Stimulated activated CD4-positive, alpha-beta T cell treated with anti-CD3 and anti-CD28 coated beads, TNF-alpha, amount 100 ng/mL, for 24 hours (primary cell): ENCODE measurements around the gene EMC6.
"Not testable (repeated sequence)": the region's sequence is repeated elsewhere in the genome, so short reads cannot be mapped to it uniquely, and the experiment has no call there.

Experiments
- DNase-seq, 3 experiments: peaks; one replicate each; pipeline ENCODE4 v3.0.0-alpha.2; 2020; ENCODE audit warnings: low read depth in 3 of 3

Gene EMC6

DNA sequence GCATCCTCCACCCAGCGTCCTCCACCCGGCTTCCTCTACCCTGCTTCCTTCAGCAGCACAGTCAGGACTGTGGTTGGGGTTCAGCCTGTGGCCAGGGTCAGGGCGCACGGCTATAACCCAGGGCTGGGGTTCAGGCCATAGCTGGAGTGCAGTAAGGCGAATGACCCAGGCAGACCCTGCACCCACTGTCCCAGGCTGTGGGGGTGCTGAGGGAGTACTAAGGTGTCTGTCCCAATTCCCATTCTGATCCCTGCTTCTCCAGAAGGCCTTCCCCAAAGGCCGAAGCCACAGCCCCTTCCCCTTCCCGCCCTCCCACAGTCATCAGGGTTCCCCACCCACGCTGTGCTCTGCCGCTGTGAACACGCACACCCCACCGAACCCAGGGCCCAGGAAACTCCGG lies 12.4 kb downstream of the EMC6 start:
- DNase-seq = no peak

DNA sequence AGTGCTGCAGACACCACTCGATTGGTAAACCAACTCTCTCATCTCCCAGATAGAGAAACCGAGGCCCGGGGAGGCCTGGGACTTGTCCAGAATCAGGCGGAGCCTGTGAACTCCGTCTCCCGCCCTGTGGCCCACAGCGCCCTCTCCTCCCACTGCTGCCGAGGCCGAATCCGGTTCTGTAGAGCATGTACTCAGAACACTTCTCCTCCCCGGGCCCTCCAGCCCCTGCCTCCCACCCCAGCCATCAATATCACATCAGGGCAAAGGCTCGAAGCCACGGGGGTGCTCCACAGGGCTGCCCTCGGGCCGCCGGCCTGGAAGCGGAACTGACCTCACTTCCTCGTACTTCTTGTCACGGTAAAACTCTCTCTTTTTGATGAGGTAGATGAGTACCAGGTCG lies 13.0 kb downstream of the EMC6 start:
- no peak for DNase-seq

DNA sequence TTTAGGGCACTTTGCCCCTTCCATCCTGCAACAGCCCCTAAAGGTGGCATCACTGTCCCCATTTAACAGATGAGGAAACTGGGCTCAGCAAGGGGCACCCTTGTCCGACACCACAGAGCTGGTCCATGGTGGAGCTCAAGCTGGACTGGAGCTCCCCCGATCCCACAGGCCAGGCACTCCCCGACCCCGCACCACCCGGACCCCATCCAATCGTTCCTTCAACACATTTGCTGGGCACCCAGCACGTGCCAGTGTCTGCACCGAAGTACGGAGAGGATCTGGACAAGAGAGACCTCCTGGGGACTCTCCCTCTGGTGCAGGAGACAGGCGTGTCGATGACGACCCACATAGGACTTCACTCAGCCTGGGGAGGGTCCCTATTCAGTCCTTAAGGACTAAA lies 13.4 kb downstream of the EMC6 start:
- DNase-seq = no peak

DNA sequence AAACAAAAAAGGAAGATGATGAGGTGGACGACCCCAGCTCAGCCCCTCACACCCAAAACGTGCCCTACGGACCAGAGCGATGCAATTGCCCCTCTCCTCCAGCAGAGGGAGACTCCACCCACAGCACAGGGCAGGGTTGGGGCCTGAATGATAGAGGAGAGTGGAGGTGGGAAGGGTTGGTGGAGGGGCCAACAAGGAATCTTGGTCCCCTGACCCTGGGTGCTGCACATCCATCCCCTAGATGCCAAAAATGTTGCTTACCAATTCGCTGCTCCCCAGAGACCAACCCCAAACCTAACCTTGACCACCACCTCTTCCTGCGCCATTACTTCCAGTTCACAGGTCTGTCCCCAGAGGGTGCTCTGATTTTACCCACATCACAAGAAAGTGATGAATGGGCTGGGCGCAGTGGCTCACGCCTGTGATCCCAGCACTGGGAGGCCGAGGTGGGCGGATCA lies 14.5 kb downstream of the EMC6 start:
- peak; percentile 26 to 54 (median 29) for DNase-seq

DNA sequence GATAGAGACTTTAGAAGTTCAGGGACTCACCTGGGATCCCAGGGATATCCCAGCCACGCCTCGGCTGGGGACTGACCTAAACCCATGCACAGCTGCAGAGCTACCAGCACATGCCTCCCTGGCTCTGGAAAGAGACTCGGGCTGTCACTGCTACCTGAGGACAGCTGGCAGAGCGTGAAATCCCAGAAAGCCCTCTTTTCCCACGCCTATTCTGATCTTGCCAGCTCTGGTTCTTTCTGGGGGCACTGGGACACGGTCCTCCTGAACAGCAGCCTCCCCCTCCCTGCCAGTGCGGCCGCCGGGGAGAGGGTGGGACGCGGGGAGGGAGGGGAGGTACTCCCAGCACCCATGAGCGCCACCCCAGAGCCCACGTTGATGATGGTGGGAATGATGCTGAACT lies 16.6 kb downstream of the EMC6 start:
- DNase-seq = no peak

DNA sequence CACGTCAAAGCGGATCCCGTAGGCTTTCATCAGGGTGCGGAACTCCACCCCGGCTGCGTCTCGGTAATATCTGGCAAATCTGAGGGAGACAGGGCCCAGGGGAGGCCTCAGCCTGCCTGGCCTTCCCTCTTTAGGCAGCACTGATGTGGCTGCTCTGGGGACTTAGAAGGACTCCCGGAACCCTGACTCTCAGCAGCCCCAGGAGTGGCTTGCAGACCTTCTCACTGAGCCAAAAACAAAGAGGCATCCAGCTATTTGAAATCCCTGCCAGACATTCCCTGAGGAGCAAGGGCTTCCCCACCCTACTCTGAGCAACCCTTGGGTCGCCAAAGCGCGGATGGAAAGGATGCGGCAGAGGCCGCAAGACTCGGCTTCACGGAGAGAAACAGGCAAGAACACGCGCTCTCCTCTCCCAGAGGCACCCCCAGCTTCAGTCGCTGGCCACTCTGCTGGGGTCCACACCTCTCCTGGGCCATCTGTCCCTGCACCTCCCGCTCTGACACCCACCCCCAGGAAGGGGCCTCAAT lies 19.5 kb downstream of the EMC6 start:
- DNase-seq = no peak

DNA sequence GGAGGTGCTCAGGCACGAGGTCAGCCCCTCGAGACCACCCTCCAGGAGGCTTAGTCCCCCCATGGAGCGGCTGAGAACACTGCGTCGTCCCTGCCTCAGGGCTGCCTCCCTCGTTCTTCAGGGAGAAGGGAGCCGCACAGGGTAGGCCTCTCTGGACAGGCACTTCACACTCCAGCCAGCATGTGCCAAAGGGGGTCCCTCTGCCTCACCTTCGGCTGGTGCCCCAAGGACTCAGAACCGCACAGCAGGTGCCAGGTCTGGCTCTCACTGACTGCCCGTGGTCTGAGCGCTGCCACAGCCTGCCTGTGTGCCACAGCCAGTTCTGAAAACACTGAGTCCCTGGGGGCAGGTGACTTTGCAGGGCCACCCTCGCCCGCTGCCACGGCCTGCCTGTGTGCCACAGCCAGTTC lies 20.2 kb downstream of the EMC6 start:
- no peak for DNase-seq

DNA sequence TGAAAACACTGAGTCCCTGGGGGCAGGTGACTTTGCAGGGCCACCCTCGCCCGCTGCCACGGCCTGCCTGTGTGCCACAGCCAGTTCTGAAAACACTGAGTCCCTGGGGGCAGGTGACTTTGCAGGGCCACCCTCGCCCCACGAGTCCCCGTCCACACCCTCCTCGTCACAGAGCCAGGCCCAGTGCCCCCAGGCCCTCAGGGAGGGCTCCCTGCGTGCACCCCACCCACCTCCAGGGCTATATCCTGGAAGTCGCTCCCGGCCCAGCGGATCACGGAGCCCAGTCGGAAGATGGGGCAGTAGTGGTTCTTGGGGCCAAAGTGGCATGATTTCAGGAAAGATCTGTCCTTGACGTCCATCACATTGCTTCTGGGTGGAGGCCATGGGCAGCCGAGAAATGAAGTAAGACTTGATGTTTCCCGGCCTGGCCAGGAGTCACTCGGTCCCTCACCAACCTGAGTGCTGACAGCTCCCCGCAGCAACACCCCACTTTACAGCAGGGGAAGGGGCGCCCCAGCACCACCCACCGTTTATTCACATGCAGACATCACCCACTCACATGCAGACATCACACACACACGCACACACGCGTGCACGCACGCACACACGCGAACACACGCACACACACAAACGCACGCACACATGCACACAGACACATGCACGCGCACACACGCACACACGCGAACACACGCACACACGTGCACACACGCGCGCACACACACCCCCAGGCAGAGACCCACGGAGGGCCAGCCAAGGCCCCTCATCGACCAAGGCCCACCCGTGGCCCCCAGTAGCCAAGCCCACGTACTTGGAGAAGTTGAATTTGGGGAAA lies 20.9 kb downstream of the EMC6 start:
- no peak for DNase-seq

DNA sequence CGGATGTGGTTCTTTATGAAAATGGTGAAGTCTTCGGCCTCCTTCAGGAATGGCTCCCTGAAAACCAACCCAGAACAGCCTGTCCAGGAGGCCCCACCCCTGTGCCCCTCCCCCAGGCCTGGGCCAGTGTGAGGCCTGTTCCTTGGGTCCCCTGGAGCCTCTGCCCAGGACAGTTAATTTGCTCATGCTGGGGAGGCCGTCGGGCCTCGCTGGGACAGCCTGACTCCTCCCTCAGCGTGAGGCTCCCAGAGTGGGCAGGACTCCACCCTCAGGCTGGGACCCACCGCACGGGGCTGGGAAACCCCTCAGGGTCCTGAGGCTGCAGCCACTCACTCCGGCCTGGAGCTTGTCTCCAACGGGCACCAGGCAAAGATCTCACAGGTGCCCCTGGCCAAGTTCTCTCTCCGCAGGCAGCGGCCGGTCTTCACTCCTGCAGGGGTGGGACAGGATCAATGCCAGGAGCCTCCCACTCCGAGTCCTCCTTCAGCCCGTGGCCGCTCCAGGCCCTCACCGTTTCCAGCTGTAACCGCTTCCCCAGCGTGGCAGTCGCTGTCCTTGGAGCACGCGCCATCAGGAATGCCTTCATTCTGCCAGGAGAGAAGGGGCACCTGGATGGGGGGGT lies 21.6 kb downstream of the EMC6 start:
- no peak for DNase-seq

DNA sequence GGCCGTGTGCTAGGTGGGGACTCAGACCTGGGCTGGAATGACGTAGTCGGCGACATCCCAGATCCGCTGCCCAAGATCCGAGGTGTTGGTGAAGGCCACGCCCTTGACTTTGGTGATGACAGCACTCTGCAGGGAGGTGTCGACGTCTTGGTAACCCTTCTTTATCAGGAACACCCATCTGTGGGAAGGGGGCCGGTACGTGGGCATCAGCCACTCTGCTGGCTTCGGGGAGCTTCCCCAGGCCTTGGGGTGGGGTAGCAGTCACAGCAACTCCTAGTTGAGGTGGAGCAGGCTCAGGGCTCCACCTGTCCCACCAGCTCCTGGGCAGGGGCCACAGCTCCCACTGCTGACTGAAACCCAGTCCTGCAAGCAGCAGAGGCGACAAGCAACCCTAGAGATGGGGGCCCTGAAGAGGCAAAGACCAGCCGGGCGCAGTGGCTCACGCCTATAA lies 23.0 kb downstream of the EMC6 start:
- no peak for DNase-seq

DNA sequence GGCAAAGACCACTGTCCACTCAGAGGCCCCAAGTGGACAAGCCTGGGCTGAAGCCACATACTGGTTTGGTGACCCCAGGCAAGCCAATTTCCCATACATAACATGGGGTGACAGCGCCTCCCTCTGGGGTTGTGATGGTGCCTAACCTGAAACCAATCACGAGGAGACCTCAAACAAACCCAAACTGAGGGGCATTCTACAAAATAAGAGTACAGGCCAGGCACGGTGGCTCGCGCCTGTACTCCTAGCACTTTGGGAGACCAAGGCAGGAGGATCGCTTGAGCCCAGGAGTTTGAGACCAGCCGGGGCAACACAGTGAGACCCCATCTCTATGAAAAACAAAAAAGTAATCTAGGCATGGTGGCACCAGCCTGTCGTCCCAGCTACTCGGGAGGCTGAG lies 23.7 kb downstream of the EMC6 start:
- DNase-seq = no peak

DNA sequence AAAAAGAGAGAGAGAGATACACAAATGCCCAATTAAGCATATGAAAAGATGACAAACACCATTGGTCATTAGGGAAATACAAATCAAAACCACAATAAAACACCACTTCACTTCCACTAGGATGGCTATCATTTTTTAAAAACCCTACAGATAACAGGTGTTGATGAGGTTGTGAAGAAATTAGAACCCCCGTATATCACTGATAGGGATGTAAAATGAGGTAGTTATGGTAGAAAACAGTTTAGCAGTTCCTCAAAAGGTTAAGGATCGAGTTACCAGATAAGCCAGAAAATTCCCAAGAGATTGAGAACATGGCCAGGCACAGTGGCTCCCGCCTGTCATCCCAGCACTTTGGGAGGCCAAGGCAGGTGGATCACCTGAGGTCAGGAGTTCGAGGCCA lies 24.5 kb downstream of the EMC6 start:
- DNase-seq = no peak

DNA sequence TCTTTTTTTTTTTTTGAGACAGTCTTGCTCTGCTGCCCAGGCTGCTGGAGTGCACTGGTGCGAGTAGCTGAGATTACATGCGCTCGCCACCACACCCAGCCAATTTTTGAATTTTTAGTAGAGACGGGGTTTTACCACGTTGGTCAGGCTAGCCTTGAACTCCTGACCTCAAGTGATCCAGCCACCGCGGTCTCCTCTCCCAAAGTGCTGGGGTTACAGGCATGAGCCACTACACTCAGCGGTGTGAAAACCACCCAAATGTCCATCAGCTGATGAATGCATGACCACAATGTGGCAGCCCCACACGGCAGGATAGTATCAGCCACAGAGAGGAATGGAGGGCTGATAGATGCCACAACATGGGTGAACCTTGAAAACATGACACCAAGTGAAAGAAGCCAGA lies 25.2 kb downstream of the EMC6 start:
- DNase-seq = peak in 2 of 3 experiments; percentile 13 to 33

DNA sequence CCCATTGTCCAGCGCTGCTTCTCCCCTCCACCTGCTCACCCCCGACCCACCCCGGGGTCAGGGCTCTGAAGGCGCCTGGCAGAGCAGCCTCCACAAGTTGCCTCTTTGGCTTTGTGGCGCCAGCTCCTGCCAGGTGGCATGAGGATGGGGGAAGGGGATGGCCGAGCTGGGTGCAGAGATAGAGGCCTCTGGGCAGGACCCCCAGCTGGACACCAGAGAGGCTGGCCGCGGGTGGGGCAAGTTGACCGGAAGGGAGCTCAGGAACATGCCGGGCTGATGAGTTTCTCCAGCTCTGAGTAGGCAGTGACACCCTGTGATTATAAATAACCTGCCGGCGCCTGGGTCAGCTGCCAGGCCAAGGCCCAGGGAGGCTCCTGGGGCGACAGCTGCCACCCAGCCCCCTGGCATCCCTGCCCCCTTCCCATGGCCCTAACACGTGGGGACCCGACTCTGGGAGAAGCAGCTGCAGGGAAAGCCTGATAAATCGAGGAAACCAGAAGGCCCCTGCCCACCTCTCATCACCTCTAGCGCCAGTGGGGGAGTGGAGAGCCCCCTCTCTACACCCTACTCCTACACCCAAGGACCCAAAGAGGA lies 26.6 kb downstream of the EMC6 start:
- DNase-seq = no peak

DNA sequence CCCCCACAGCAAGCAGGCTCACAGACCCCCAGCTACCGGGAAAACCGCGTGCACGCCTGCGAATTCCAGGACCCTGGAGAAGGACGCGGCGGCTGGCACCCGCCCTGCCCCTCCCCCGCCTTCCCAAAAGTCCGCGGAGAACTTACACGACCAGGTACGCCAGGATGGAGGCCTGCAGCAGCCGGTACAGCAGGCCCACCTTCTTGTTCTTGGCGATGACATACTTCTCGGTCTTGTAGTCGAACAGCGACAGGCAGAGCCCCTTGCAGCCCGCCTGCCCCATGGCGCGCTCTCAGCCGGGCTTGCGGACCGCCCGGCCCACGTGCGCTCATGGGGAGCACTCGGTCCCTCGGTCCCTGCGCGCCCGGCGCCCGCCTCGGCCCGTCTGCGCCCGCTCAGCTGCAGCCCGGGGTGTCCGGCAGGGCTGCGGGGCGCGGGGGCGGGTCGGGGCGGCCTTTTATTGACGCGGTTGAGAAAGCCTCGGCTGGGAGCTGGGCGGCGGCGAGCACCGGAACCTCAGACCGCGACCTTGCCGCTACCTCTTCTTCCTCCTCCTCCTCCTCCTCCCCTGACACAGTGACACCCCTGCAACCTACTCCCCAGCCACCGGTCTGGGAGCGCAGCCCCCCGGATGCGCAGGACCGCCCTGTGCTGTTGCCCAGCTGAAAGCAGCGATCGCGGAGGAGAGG lies 27.3 kb downstream of the EMC6 start, which contains the start of gene P2RX5:
P2RX5 (minus strand) TSS at position 433 of the 689 bp plus-strand sequence; CDS start at position 283, 150 bp downstream.
- DNase-seq = peak in 2 of 3 experiments; percentile 20 to 43

DNA sequence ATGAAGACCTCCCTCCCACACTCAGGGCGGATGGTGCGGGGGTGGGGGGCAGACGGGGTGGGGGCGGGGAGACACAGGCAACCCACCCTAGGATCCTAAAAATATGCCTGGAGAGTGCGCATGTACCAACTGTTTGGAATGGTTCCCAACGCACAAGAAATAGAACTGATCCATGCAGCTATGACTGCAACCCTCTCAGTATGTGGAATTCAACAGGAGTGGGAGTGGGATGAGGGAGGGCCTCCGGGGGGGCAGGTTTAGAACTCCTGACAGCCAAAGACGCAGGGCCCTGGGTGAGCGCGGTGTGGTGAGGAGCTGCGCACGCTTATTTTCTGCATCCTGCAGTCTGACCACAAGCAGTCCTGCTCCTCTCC lies 28.5 kb downstream of the EMC6 start:
- DNase-seq = no peak

DNA sequence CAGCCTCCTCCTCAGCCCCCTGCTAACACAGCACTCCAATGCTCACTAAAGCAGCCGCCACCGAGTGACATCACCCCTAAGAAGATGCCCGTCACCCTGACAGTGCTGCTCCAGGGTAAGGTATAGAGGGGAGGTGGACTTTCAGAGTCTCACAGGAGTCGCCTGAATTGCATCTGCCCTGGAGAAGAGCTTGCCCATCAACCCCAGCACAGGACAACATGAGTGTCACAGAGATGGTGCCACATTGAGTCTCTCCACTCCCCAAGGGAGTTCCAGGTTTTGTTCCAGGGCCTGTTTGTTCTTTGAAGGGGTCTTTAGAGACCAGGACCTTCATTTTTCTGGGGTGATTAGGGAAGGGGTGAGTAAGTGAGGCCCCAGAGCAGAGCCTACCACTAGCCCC lies 29.5 kb downstream of the EMC6 start:
- DNase-seq = no peak

DNA sequence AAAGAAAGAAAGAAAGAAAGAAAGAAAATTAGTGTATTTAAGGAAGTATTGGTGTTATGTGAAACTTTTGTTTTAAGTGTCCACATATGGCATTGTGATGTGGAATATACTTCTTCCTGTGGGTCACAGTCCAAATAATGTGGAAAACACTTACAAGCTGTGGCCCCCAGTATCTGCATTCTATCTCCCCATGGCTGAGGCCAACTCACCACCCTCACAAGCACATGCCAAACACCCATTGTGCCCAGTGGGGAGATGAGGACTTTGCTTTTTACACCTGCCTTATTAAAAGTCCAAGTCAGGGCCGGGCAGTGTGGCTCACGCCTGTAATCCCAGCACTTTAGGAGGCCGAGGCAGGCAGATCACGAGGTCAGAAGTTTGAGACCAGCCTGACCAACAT lies 31.3 kb downstream of the EMC6 start:
- no peak for DNase-seq

DNA sequence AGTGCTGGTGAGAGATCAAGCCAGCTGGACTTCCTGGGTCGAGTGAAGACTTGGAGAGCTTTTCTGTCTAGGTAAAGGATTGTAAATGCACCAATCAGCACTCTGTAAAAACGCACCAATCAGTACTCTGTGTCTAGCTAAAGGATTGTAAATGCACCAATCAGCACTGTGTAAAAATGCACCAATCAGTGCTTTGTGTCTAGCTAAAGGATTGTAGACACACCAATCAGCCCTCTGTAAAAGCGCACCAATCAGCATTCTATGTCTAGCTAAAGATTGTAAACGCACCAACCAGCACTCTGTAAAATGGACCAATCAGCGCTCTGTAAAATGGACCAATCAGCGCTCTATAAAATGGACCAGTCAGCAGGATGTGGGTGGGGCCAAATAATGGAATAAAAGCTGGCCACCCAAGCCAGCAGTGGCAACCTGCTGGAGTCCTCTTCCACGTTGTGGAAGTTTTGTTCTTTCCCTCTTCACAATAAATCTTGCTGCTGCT lies 33.5 kb downstream of the EMC6 start:
- DNase-seq = not testable (repeated sequence)

DNA sequence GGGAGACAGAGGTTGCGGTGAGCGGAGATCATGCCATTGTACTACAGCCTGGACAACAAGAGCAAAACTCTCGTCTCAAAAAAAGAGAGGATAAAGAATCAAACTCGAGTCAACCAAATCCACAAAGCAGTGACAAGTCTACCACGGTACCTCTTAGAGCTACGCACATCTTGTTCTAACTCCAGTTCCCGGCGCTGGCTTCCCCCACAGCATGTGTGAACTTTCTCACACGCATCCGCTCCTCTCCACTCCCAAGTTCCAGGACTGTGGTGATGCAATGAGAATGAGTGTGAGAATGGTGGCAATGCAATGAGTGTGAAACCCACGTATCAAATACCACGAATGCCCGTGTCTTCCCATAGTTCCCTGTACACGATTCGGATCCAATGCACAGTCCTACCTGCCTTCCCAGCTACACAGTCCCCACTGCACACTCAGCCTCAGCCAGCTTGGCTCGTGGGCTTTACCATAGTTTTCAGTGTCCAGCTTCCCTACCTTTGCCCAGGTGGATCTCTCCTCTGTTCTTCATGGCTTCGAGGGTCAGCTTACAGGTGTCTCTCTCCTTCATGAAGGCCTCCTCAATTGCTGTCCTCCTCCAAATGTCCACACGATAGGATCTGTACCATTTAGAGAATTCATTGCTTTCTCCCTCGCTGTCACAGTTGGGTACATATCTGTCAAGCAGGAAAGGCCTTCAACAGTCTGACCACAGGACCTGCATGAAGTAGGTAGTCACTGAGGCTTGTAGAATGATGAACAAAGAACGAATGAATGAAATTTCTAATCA lies 36.5 kb downstream of the EMC6 start:
- no peak for DNase-seq

DNA sequence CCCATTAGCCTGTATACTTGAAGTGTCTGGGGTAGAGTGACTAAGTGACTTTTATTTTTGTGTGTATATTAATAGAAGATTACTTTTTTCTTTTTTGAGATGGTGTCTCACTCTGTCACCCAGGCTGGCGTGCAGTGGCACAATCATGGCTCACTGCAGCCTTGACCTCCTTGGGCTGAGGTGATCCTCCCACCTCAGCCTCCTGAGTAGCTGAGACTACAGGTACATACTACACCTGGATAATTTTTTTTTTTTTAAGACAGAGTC lies 37.0 kb downstream of the EMC6 start:
- not testable (repeated sequence) for DNase-seq
